Measurements from ENCODE around the gene CABLES1. TPM values are rescaled to one million over a fixed set of nuclear protein-coding genes. Genes with fewer than 3 reads are reported as not detected.

CABLES1 gene
- total and polyA plus RNA-seq, 4 donors = 9.9 to 25.7 (median 11.4) TPM

GRCh38 chr18:23220355-23220754 lies 85.1 kb downstream of the CABLES1 start:
- H3K27ac ChIP-seq (ENCODE audit: low read depth in 1 of 2, low read length in 2 of 2) = no peak overlapping the region

DNA sequence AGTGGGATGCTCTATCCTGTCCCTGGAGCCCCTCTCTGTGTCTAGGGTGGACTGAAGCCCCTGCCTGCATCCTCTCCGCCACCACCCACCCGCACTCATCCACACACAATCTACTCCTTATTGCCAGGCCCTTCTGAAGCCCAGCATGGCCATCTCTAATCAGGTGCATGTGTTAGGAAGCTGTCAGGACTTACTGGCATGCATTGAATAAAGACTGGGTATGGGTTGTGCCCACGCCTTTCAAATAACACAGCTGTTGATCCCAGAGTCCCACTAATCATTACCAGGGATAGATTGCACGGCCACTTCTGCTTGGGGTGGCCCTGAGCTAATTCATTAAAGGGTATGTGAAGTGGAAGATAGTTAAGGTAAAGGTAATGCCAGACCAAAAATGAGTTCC lies 88.4 kb downstream of the CABLES1 start:
- H3K4me3 ChIP-seq (ENCODE audit: low read length in 2 of 2) = no peak overlapping the region
- DNase-seq (no peak), ATAC-seq (ENCODE audit: low FRiP score) (no peak)
- no peaks in the 10 kb centered on the region for H3K27me3 ChIP-seq (ENCODE audit: control insufficient read depth in 1 of 2, insufficient read depth in 2 of 2, low read length in 1 of 2)
- WGBS, 2 donors = 95 to 96% methylated on average over 4 of the region's 4 CpGs
- no peaks in the 10 kb centered on the region for H3K9me3 ChIP-seq (ENCODE audit: control insufficient read depth, low read length)
- H3K4me1 ChIP-seq (ENCODE audit: control insufficient read depth in 1 of 2, insufficient read depth in 2 of 2, low read length in 2 of 2) = peaks cover 2 to 11% of the 10 kb centered on the region in 2 donors
- no peak overlapping the region for H3K27ac ChIP-seq (ENCODE audit: low read depth in 1 of 2, low read length in 2 of 2)
- no peaks in the 10 kb centered on the region for H3K36me3 ChIP-seq (ENCODE audit: control insufficient read depth in 1 of 2, insufficient read depth in 2 of 2, low read length in 1 of 2)
- intact Hi-C loops (cut with DNase I) = no loop called here

More at GRCh38 chr18:23220355-23220754, 85.1 kb downstream of the CABLES1 start:
- Histone ChIP-seq H3K27me3 (ENCODE audit: control insufficient read depth in 1 of 2, insufficient read depth in 2 of 2, low read length in 1 of 2) (no peaks in the 10 kb centered on the region), H3K4me1 (ENCODE audit: control insufficient read depth in 1 of 2, insufficient read depth in 2 of 2, low read length in 2 of 2) (peaks cover 0 to 2% of the 10 kb centered on the region in 2 donors), H3K9me3 (ENCODE audit: control insufficient read depth, low read length) (no peaks in the 10 kb centered on the region), H3K4me3 (ENCODE audit: low read length in 2 of 2) (no peak overlapping the region), H3K36me3 (ENCODE audit: control insufficient read depth in 1 of 2, insufficient read depth in 2 of 2, low read length in 1 of 2) (no peaks in the 10 kb centered on the region)
- 22 to 28% methylated on average over 8 of the region's 8 CpGs for WGBS, 2 donors
- intact Hi-C loops (cut with DNase I) = no loop called here
- peak; percentile 34 for ATAC-seq (ENCODE audit: low FRiP score)
- no peak for DNase-seq

GRCh38 chr18:23225503-23225902 lies 90.2 kb downstream of the CABLES1 start:
- H3K9me3 ChIP-seq (ENCODE audit: control insufficient read depth, low read length) = no peaks in the 10 kb centered on the region
- peak overlapping the region; percentile 86 to 95 for H3K27ac ChIP-seq (ENCODE audit: low read depth in 1 of 2, low read length in 2 of 2)
- peaks cover 2 to 11% of the 10 kb centered on the region in 2 donors for H3K4me1 ChIP-seq (ENCODE audit: control insufficient read depth in 1 of 2, insufficient read depth in 2 of 2, low read length in 2 of 2)
- DNase-seq = no peak
- H3K27me3 ChIP-seq (ENCODE audit: control insufficient read depth in 1 of 2, insufficient read depth in 2 of 2, low read length in 1 of 2) = no peaks in the 10 kb centered on the region
- no peaks in the 10 kb centered on the region for H3K36me3 ChIP-seq (ENCODE audit: control insufficient read depth in 1 of 2, insufficient read depth in 2 of 2, low read length in 1 of 2)
- peak; percentile 42 for ATAC-seq (ENCODE audit: low FRiP score)
- WGBS, 2 donors = 48 to 50% methylated on average over 2 of the region's 2 CpGs
- H3K4me3 ChIP-seq (ENCODE audit: low read length in 2 of 2) = no peak overlapping the region
- intact Hi-C loops (cut with DNase I) = loop anchor here in 1 of 2 donors (5.0 kb wide), 1 partner anchor 132 kb away; no protein-coding TSS in a partner anchor

GRCh38 chr18:23226391-23226790 lies 91.1 kb downstream of the CABLES1 start:
- Histone ChIP-seq H3K9me3 (ENCODE audit: control insufficient read depth, low read length) (no peaks in the 10 kb centered on the region), H3K4me1 (ENCODE audit: control insufficient read depth in 1 of 2, insufficient read depth in 2 of 2, low read length in 2 of 2) (peaks cover 2 to 11% of the 10 kb centered on the region in 2 donors), H3K27ac (ENCODE audit: low read depth in 1 of 2, low read length in 2 of 2) (peak overlapping the region; percentile 70 to 100), H3K27me3 (ENCODE audit: control insufficient read depth in 1 of 2, insufficient read depth in 2 of 2, low read length in 1 of 2) (no peaks in the 10 kb centered on the region), H3K36me3 (ENCODE audit: control insufficient read depth in 1 of 2, insufficient read depth in 2 of 2, low read length in 1 of 2) (no peaks in the 10 kb centered on the region), H3K4me3 (ENCODE audit: low read length in 2 of 2) (no peak overlapping the region)
- ATAC-seq (ENCODE audit: low FRiP score) = peak; percentile 1
- WGBS, 2 donors = 15 to 16% methylated on average over 3 of the region's 3 CpGs
- intact Hi-C loops (cut with DNase I) = loop anchor here in 1 of 2 donors (2.0 to 5.0 kb wide), 2 partner anchors 84 to 131 kb away; no protein-coding TSS in a partner anchor
- DNase-seq = no peak

GRCh38 chr18:23226930-23227725 lies 91.8 kb downstream of the CABLES1 start:
- H3K9me3 ChIP-seq (ENCODE audit: control insufficient read depth, low read length) = no peaks in the 10 kb centered on the region
- ATAC-seq (ENCODE audit: low FRiP score) (peak; percentile 34), DNase-seq (peak; percentile 83 to 90)
- no peak overlapping the region for H3K4me3 ChIP-seq (ENCODE audit: low read length in 2 of 2)
- peak overlapping the region; percentile 96 to 100 for H3K27ac ChIP-seq (ENCODE audit: low read depth in 1 of 2, low read length in 2 of 2)
- H3K27me3 ChIP-seq (ENCODE audit: control insufficient read depth in 1 of 2, insufficient read depth in 2 of 2, low read length in 1 of 2) = no peaks in the 10 kb centered on the region
- peaks cover 5 to 11% of the 10 kb centered on the region in 2 donors for H3K4me1 ChIP-seq (ENCODE audit: control insufficient read depth in 1 of 2, insufficient read depth in 2 of 2, low read length in 2 of 2)
- intact Hi-C loops (cut with DNase I) = loop anchor here in 1 of 2 donors (2.0 to 5.0 kb wide), 2 partner anchors 84 to 130 kb away; no protein-coding TSS in a partner anchor
- no peaks in the 10 kb centered on the region for H3K36me3 ChIP-seq (ENCODE audit: control insufficient read depth in 1 of 2, insufficient read depth in 2 of 2, low read length in 1 of 2)
- 43 to 46% methylated on average over 11 of the region's 11 CpGs for WGBS, 2 donors

DNA sequence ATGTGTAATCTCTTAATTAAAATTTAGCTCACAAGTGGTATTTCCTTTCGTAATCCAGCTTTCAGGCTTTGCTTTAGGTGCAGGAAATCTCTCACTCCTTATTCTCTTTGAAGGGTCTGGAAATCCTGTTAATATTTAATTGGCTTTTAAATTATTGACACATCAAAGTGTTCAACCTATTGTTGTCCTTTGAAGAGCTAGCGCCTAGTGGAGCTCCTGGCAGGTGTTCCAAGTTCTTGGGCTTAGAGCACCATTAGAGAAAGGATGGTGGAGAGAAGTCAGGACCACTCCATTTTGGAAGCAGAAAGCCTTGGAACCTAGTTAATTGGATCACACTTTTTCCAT lies 92.4 kb downstream of the CABLES1 start:
- DNase-seq (no peak), ATAC-seq (ENCODE audit: low FRiP score) (no peak)
- WGBS, 2 donors = 93 to 95% methylated on average over 2 of the region's 2 CpGs
- Histone ChIP-seq H3K9me3 (ENCODE audit: control insufficient read depth, low read length) (no peaks in the 10 kb centered on the region), H3K27me3 (ENCODE audit: control insufficient read depth in 1 of 2, insufficient read depth in 2 of 2, low read length in 1 of 2) (no peaks in the 10 kb centered on the region), H3K27ac (ENCODE audit: low read depth in 1 of 2, low read length in 2 of 2) (peak overlapping the region; percentile 96 to 100), H3K4me3 (ENCODE audit: low read length in 2 of 2) (no peak overlapping the region), H3K4me1 (ENCODE audit: control insufficient read depth in 1 of 2, insufficient read depth in 2 of 2, low read length in 2 of 2) (peaks cover 3 to 11% of the 10 kb centered on the region in 2 donors), H3K36me3 (ENCODE audit: control insufficient read depth in 1 of 2, insufficient read depth in 2 of 2, low read length in 1 of 2) (no peaks in the 10 kb centered on the region)
- intact Hi-C loops (cut with DNase I) = loop anchor here in 1 of 2 donors (2.0 to 5.0 kb wide), 2 partner anchors 85 to 130 kb away; no protein-coding TSS in a partner anchor

DNA sequence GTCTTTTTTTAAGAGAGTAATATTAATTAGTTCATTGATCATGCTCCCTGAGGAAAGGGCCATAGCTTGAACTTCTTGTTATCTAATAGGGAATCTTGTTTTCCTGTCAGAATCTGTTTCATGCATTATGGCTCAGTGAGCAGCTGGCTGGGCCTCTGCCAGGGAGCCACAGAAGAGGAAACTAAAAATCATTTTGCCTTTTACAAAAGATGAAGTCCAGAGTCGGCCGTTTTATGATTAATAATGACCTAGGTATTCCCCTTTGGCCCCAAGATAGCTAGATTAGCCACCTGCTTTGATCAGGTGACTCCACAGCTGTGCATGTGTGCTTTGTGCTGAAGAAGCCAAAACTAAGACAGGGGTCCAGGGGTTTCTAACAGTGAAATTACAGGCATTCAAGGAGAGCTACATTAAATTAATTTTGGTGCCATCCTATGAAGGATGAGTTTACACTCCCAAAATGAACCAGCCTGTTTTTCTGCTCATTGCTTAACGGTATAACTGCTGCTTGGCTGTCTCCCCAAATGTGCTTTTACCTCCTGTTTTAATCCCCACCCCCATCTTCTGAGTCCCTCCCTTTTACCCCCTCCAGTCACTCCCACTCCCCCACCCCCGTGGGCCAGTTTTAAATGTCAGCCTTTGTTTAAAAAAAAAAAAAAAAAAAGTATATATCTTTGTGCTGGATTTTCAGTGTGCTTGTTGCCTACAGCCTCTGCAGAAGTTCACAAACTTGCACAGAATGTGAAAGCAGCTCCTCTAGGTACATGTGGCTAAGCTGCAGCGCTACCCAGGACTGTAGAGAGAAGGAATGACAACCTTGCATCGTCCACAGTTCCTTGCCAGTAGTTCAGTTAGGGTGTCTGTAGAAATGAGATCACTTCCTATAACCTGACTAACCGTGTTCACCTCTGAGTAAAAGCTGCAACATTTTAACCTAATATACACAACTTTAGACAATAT lies 93.1 kb downstream of the CABLES1 start:
- no peaks in the 10 kb centered on the region for H3K36me3 ChIP-seq (ENCODE audit: control insufficient read depth in 1 of 2, insufficient read depth in 2 of 2, low read length in 1 of 2)
- H3K27me3 ChIP-seq (ENCODE audit: control insufficient read depth in 1 of 2, insufficient read depth in 2 of 2, low read length in 1 of 2) = no peaks in the 10 kb centered on the region
- intact Hi-C loops (cut with DNase I) = loop anchor here in 1 of 2 donors (5.0 kb wide), 1 partner anchor 129 kb away; no protein-coding TSS in a partner anchor
- H3K4me1 ChIP-seq (ENCODE audit: control insufficient read depth in 1 of 2, insufficient read depth in 2 of 2, low read length in 2 of 2) = peaks cover 3 to 11% of the 10 kb centered on the region in 2 donors
- no peak for ATAC-seq (ENCODE audit: low FRiP score)
- 12 to 14% methylated on average over 7 of the region's 7 CpGs for WGBS, 2 donors
- H3K4me3 ChIP-seq (ENCODE audit: low read length in 2 of 2) = no peak overlapping the region
- peak in 1 of 2 donors; percentile 62 for DNase-seq
- H3K27ac ChIP-seq (ENCODE audit: low read depth in 1 of 2, low read length in 2 of 2) = peak overlapping the region; percentile 82 to 96
- no peaks in the 10 kb centered on the region for H3K9me3 ChIP-seq (ENCODE audit: control insufficient read depth, low read length)

- Histone ChIP-seq H3K4me3 (ENCODE audit: low read length in 2 of 2) (no peak overlapping the region), H3K27me3 (ENCODE audit: control insufficient read depth in 1 of 2, insufficient read depth in 2 of 2, low read length in 1 of 2) (no peaks in the 10 kb centered on the region), H3K27ac (ENCODE audit: low read depth in 1 of 2, low read length in 2 of 2) (peak overlapping the region; percentile 63 to 82), H3K9me3 (ENCODE audit: control insufficient read depth, low read length) (no peaks in the 10 kb centered on the region), H3K4me1 (ENCODE audit: control insufficient read depth in 1 of 2, insufficient read depth in 2 of 2, low read length in 2 of 2) (peaks cover 3 to 11% of the 10 kb centered on the region in 2 donors), H3K36me3 (ENCODE audit: control insufficient read depth in 1 of 2, insufficient read depth in 2 of 2, low read length in 1 of 2) (no peaks in the 10 kb centered on the region)
- 9 to 10% methylated on average over 3 of the region's 3 CpGs for WGBS, 2 donors
- DNase-seq = no peak
- intact Hi-C loops (cut with DNase I) = loop anchor here in 1 of 2 donors (5.0 kb wide), 1 partner anchor 128 kb away; no protein-coding TSS in a partner anchor
- no peak for ATAC-seq (ENCODE audit: low FRiP score)
These were observed 94.2 kb downstream of the CABLES1 start for GRCh38 chr18:23229472-23229871.
